MCF 10A (cell line): Measurements from ENCODE around the gene ANKRD12. TPM values are rescaled to one million over a fixed set of nuclear protein-coding genes. Genes with fewer than 3 reads are reported as not detected.

Experiments
- BruUV-seq: library from RNA; stranded (reverse); fragments of 400-500 nt; replicated peaks from 2 replicates; lab custom pipeline; 2021; lab: Mats Ljungman, UMichigan
- CTCF ChIA-PET: fragments of 300-600 bp; sonication (Branson Sonifier 250); formaldehyde crosslinking; extraction: SDS; loops from one replicate; lab custom pipeline; 2021; ENCODE audit warnings: antibody characterized with exemption, inconsistent platforms; lab: Yijun Ruan, JAX
- POLR2A ChIA-PET: fragments of 300-600, 350-650 bp; sonication (Branson Sonifier 250); formaldehyde crosslinking; extraction: SDS; loops from one replicate; lab custom pipeline; 2020; ENCODE audit warnings: antibody characterized with exemption, inconsistent platforms; lab: Yijun Ruan, JAX
- DNase-seq: peaks from one replicate; pipeline ENCODE4 v3.0.0-alpha.2; 2018; ENCODE audit not compliant: unreplicated experiment
- H3K27ac Mint-ChIP-seq: one replicate; pipeline ENCODE4 v1.8.0; 2022; ENCODE audit warnings: mild to moderate bottlenecking, low read depth, mixed read lengths; ENCODE audit not compliant: unreplicated experiment
- H3K27me3 Mint-ChIP-seq: one replicate; pipeline ENCODE4 v1.8.0; 2022; ENCODE audit warnings: mixed read lengths; ENCODE audit not compliant: insufficient read depth, unreplicated experiment
- H3K36me3 Mint-ChIP-seq: one replicate; pipeline ENCODE4 v1.8.0; 2022; ENCODE audit warnings: mild to moderate bottlenecking, moderate library complexity, mixed read lengths; ENCODE audit not compliant: insufficient read depth, unreplicated experiment
- H3K4me1 Mint-ChIP-seq: one replicate; pipeline ENCODE4 v1.8.0; 2022; ENCODE audit warnings: mixed read lengths; ENCODE audit not compliant: insufficient read depth, unreplicated experiment
- H3K4me3 Mint-ChIP-seq: one replicate; pipeline ENCODE4 v1.8.0; 2022; ENCODE audit warnings: mild to moderate bottlenecking, moderate library complexity, mixed read lengths; ENCODE audit not compliant: unreplicated experiment
- H3K9me3 Mint-ChIP-seq: one replicate; pipeline ENCODE4 v1.8.0; 2022; ENCODE audit warnings: mixed read lengths; ENCODE audit not compliant: unreplicated experiment
- CTCF ChIP-seq: fragments of 200-600 bp; IDR thresholded peaks from one replicate; pipeline ENCODE4 v1.8.0; 2022; ENCODE audit warnings: antibody characterized with exemption, mild to moderate bottlenecking; ENCODE audit not compliant: unreplicated experiment
- intact Hi-C: fragments of 100-400 bp; cut with micrococcal nuclease; formaldehyde crosslinking; loops from 2 replicates; pipeline ENCODE4 v1.14.1; 2022
- total RNA-seq: library from RNA; stranded (reverse); gene quantifications from 2 replicates; pipeline ENCODE4 v1.2.3, GENCODE V29; 2022

The ANKRD12 gene
- total RNA-seq, 1 experiment from 2014 or later = 25.3 TPM

GRCh38 chr18:9334973-9335696 lies 198.6 kb downstream of the ANKRD12 start:
- intact Hi-C loops = loop anchor here (1.0 to 2.0 kb wide), 2 partner anchors 140 to 181 kb away; partner anchors contain the start of gene RALBP1
- H3K9me3 Mint-ChIP-seq = no peaks in the 10 kb centered on the region
- no peak for DNase-seq
- H3K27ac Mint-ChIP-seq = peak overlapping the region; percentile 63
- no TSS peak for BruUV-seq
- TF ChIP-seq CTCF = peak; percentile 14
- POLR2A ChIA-PET = interaction anchor here (0.6 to 1.9 kb wide), 12 partner anchors 12 to 261 kb away, joined by 3 to 10 read pairs (median 4); partner anchors contain the start of gene RALBP1
- CTCF ChIA-PET = interaction anchor here (0.7 kb wide), 1 partner anchor 262 kb away, joined by 3 read pairs; no protein-coding TSS in a partner anchor
- H3K27me3 Mint-ChIP-seq = no peaks in the 10 kb centered on the region
- peaks cover 26% of the 10 kb centered on the region for H3K36me3 Mint-ChIP-seq
- H3K4me3 Mint-ChIP-seq = peak overlapping the region; percentile 81
- peaks cover 5% of the 10 kb centered on the region for H3K4me1 Mint-ChIP-seq

Other genes starting within 250 kb of the ANKRD12 start
- gene NDUFV2, start 34.1 kb upstream of the ANKRD12 start, total RNA-seq = 192 and 202 TPM in 2 replicates
- 26.0 and 31.7 TPM in 2 replicates for gene TWSG1, start 198.0 kb downstream of the ANKRD12 start, total RNA-seq